Liver (tissue), 3 donors: Measurements from ENCODE around the gene TMEM139.

Experiments
- ATF3 ChIP-seq: IDR thresholded peaks from 2 replicates; pipeline ENCODE4 v1.6.1; 2016; ENCODE audit warnings: antibody characterized with exemption
- CTCF ChIP-seq: fragments of 150-350 bp; IDR thresholded peaks from 2 replicates; pipeline ENCODE4 v1.5.1; 2017; ENCODE audit warnings: improper control_type of control experiment, low read depth, low read length; ENCODE audit not compliant: missing input control
- EGR1 ChIP-seq, 2 donors: IDR thresholded peaks; 2 replicates each; pipeline ENCODE4 v1.6.1; 2016 to 2018; ENCODE audit warnings: antibody characterized with exemption in 2 of 2, low read depth in 2 of 2
- FOXA1 ChIP-seq: IDR thresholded peaks from 2 replicates; pipeline ENCODE4 v1.6.1; 2016; ENCODE audit warnings: antibody characterized with exemption
- HNF4A ChIP-seq, 2 donors: conservative IDR thresholded peaks; 2 replicates each; pipeline ENCODE4 v1.6.1; 2016; ENCODE audit warnings: antibody characterized with exemption in 2 of 2, mild to moderate bottlenecking in 2 of 2
- JUND ChIP-seq, 2 donors: IDR thresholded peaks; 2 replicates each; pipeline ENCODE4 v1.6.1; 2016; ENCODE audit warnings: antibody characterized with exemption in 2 of 2
- MAX ChIP-seq: IDR thresholded peaks from 2 replicates; pipeline ENCODE4 v1.6.1; 2016; ENCODE audit warnings: antibody characterized with exemption
- RAD21 ChIP-seq, 2 donors: IDR thresholded peaks; 2 replicates each; pipeline ENCODE4 v1.6.1; 2016; ENCODE audit warnings: antibody characterized with exemption in 2 of 2, mild to moderate bottlenecking in 2 of 2
- REST ChIP-seq: IDR thresholded peaks from 2 replicates; pipeline ENCODE4 v1.6.1; 2016; ENCODE audit warnings: antibody characterized with exemption, mild to moderate bottlenecking
- RXRA ChIP-seq, 2 donors: IDR thresholded peaks; 2 replicates each; pipeline ENCODE4 v1.6.1; 2017 to 2018; ENCODE audit warnings: antibody characterized with exemption in 2 of 2, mild to moderate bottlenecking in 1 of 2
- SP1 ChIP-seq: IDR thresholded peaks from 2 replicates; pipeline ENCODE4 v1.6.1; 2018; ENCODE audit warnings: antibody characterized with exemption, mild to moderate bottlenecking
- TAF1 ChIP-seq: conservative IDR thresholded peaks from 2 replicates; pipeline ENCODE4 v1.6.1; 2016; ENCODE audit warnings: antibody characterized with exemption, mild to moderate bottlenecking
- YY1 ChIP-seq: IDR thresholded peaks from 2 replicates; pipeline ENCODE4 v1.6.1; 2016; ENCODE audit warnings: antibody characterized with exemption, mild to moderate bottlenecking
- ZBTB33 ChIP-seq: IDR thresholded peaks from 2 replicates; pipeline ENCODE4 v1.6.1; 2016; ENCODE audit warnings: antibody characterized with exemption
- donor health status: healthy.
- donor health status: healthy.

- TF ChIP-seq REST (no peak), CTCF (no peak), ATF3 (no peak), ZBTB33 (no peak), SP1 (no peak), HNF4A (conservative IDR thresholded peaks at IDR 0.05) (no peak), MAX (no peak), YY1 (no peak), FOXA1 (no peak), RAD21 (IDR thresholded peaks at IDR 0.05) (no peak), EGR1 (IDR thresholded peaks at IDR 0.05; ENCODE audit: low read depth in 2 of 2) (no peak), TAF1 (no peak), RXRA (IDR thresholded peaks at IDR 0.05) (no peak), JUND (IDR thresholded peaks at IDR 0.05) (no peak)
These were observed 5.3 kb upstream of the TMEM139 start for GRCh38 chr7:143279186-143280098.
